Thyroid gland (tissue), 4 donors: ENCODE measurements around the gene TMEM212. TPM values are rescaled to one million over a fixed set of nuclear protein-coding genes. Genes with fewer than 3 reads are reported as not detected.
"Not testable (repeated sequence)": the region's sequence is repeated elsewhere in the genome, so short reads cannot be mapped to it uniquely, and the experiment has no call there.

Experiments
- DNase-seq, 2 donors: peaks; one replicate each; pipeline ENCODE4 v3.0.0-alpha.2; 2019
- H3K27ac ChIP-seq, 3 donors: fragments of 200-600 bp; sonication (generic); 1 replicate in 2 of 3; 2 replicates in 1 of 3; pipeline ENCODE4 v1.5.1; 2016 to 2019; ENCODE audit warnings: mild to moderate bottlenecking in 1 of 3, moderate library complexity in 1 of 3
- H3K27me3 ChIP-seq: fragments of 200-600 bp; sonication (generic); one replicate; pipeline ENCODE4 v1.5.1; 2019
- H3K36me3 ChIP-seq, 2 donors: fragments of 200-600 bp; sonication (generic); one replicate each; pipeline ENCODE4 v1.5.1; 2016 to 2019
- H3K4me1 ChIP-seq, 2 donors: fragments of 200-600 bp; sonication (generic); one replicate each; pipeline ENCODE4 v1.5.1; 2017 to 2019
- H3K4me3 ChIP-seq, 3 donors: fragments of 200-600 bp; sonication (generic); replicated peaks in 1 of 3; 1 replicate in 2 of 3; 2 replicates in 1 of 3; pipeline ENCODE4 v1.5.1; 2016; ENCODE audit warnings: mild to moderate bottlenecking in 1 of 3
- H3K9me3 ChIP-seq: fragments of 200-600 bp; sonication (generic); one replicate; pipeline ENCODE4 v1.5.1; 2017
- POLR2A ChIP-seq, 2 donors: fragments of 450-650 bp; IDR thresholded peaks; one replicate each; pipeline ENCODE4 v1.6.1; 2017; ENCODE audit warnings: antibody characterized with exemption in 2 of 2, mild to moderate bottlenecking in 2 of 2, moderate library complexity in 1 of 2
- WGBS, 2 donors: methylation state at CpG; one replicate each; pipeline ENCODE4 v1.1.5; 2017; 5-methylcytosine and 5-hydroxymethylcytosine counted together
- intact Hi-C: fragments of 100-400 bp; cut with DNase I; formaldehyde crosslinking; loops from one replicate; pipeline ENCODE4 v1.15.1; 2023
- total RNA-seq, 4 donors: library from RNA; depleted of rRNA; stranded (reverse); fragments of >200 nt; gene quantifications; one replicate each; pipeline ENCODE4 v1.2.3, GENCODE V29; 2016
- TF ChIP-seq, protein P1 (sequence below), 6 experiments: fragments of 200-600 bp in 3 of 6; fragments of 450-650 bp in 3 of 6; sonication (generic) in 3 of 6; IDR thresholded peaks; one replicate each; pipeline ENCODE4 v1.5.1; 2016 to 2019; ENCODE audit warnings: antibody characterized with exemption in 6 of 6, mild to moderate bottlenecking in 2 of 6, inconsistent platforms in 1 of 6, moderate library complexity in 1 of 6

The TMEM212 gene
- total RNA-seq, 4 donors from 2014 or later = not detected

- DNase-seq = no peak
- TF ChIP-seq, protein P1, sequence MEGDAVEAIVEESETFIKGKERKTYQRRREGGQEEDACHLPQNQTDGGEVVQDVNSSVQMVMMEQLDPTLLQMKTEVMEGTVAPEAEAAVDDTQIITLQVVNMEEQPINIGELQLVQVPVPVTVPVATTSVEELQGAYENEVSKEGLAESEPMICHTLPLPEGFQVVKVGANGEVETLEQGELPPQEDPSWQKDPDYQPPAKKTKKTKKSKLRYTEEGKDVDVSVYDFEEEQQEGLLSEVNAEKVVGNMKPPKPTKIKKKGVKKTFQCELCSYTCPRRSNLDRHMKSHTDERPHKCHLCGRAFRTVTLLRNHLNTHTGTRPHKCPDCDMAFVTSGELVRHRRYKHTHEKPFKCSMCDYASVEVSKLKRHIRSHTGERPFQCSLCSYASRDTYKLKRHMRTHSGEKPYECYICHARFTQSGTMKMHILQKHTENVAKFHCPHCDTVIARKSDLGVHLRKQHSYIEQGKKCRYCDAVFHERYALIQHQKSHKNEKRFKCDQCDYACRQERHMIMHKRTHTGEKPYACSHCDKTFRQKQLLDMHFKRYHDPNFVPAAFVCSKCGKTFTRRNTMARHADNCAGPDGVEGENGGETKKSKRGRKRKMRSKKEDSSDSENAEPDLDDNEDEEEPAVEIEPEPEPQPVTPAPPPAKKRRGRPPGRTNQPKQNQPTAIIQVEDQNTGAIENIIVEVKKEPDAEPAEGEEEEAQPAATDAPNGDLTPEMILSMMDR (IDR thresholded peaks at IDR 0.05) = no peak
- no peak for TF ChIP-seq POLR2A (IDR thresholded peaks at IDR 0.05)
- Histone ChIP-seq H3K36me3 (no peaks in the 10 kb centered on the region), H3K9me3 (no peaks in the 10 kb centered on the region), H3K4me3 (no peak overlapping the region), H3K27me3 (no peaks in the 10 kb centered on the region), H3K27ac (no peak overlapping the region), H3K4me1 (peaks cover 0 to 4% of the 10 kb centered on the region in 2 donors)
- WGBS, 2 donors = 95 to 96% methylated on average over 2 of the region's 2 CpGs
- intact Hi-C loops = no loop called here
Measured at GRCh38 chr3:171812811-171813210, 30.3 kb upstream of the TMEM212 start.

DNA sequence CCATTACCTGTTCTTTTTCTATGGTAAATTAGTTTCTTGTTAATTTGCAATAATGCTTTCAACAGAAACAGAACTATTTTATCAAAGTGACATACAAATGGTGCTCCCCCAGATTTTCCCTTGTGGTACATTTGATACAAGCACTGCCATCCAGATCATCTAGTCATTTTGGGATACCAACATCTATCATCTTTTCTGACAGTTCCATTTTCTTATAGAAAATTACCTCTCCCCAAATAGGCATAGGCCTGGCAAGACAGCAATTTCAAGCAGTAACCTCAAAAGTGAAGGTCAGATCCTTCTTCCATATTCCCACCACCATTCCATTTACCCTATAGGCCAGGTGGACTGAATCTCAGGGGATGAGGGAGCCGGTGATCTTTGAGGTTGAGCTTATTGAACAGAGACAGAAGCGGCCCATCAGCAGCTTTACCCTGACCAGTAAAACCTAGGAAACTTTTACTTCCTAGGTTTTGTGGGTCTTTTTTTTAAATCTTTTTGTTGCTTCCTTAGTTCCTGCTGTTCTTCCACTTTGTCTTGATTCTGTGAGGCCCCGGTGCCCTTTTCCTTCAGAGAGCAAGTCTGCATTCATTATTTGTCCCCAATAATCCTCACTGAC lies 29.8 kb upstream of the TMEM212 start:
- peak overlapping the region in 1 of 3 donors; percentile 11 for H3K27ac ChIP-seq
- no peaks in the 10 kb centered on the region for H3K9me3 ChIP-seq
- no peak overlapping the region for H3K4me3 ChIP-seq
- intact Hi-C loops = no loop called here
- no peak for DNase-seq
- H3K36me3 ChIP-seq = no peaks in the 10 kb centered on the region
- WGBS, 2 donors = 91 to 97% methylated on average over 3 of the region's 3 CpGs
- H3K27me3 ChIP-seq = no peaks in the 10 kb centered on the region
- H3K4me1 ChIP-seq = peaks cover 0 to 4% of the 10 kb centered on the region in 2 donors
- TF ChIP-seq POLR2A (IDR thresholded peaks at IDR 0.05) = no peak
- TF ChIP-seq, protein P1 (IDR thresholded peaks at IDR 0.05) = no peak

GRCh38 chr3:171813897-171814460 lies 29.2 kb upstream of the TMEM212 start:
- H3K4me1 ChIP-seq = peaks cover 0 to 4% of the 10 kb centered on the region in 2 donors
- H3K27ac ChIP-seq = peak overlapping the region in 1 of 3 donors; percentile 11
- no peak for DNase-seq
- no peak overlapping the region for H3K4me3 ChIP-seq
- no peaks in the 10 kb centered on the region for H3K9me3 ChIP-seq
- intact Hi-C loops = no loop called here
- H3K27me3 ChIP-seq = no peaks in the 10 kb centered on the region
- 68 to 70% methylated on average over 4 of the region's 4 CpGs for WGBS, 2 donors
- H3K36me3 ChIP-seq = no peaks in the 10 kb centered on the region
- no peak for TF ChIP-seq POLR2A (IDR thresholded peaks at IDR 0.05)
- TF ChIP-seq, protein P1 (IDR thresholded peaks at IDR 0.05) = no peak

GRCh38 chr3:171814662-171815061 lies 28.5 kb upstream of the TMEM212 start:
- H3K27me3 ChIP-seq, intact Hi-C loops, H3K9me3 ChIP-seq, H3K4me1 ChIP-seq, H3K36me3 ChIP-seq, H3K4me3 ChIP-seq, H3K27ac ChIP-seq, DNase-seq: not testable (repeated sequence)
- 100% methylated on average over 6 of the region's 6 CpGs for WGBS, 2 donors

- H3K9me3 ChIP-seq = no peaks in the 10 kb centered on the region
- intact Hi-C loops = no loop called here
- H3K4me1 ChIP-seq = no peaks in the 10 kb centered on the region
- no peak overlapping the region for H3K4me3 ChIP-seq
- WGBS, 2 donors = 64 to 65% methylated on average over 2 of the region's 2 CpGs
- no peaks in the 10 kb centered on the region for H3K36me3 ChIP-seq
- TF ChIP-seq POLR2A (IDR thresholded peaks at IDR 0.05) = no peak
- TF ChIP-seq, protein P1 (IDR thresholded peaks at IDR 0.05) = no peak
- H3K27ac ChIP-seq = no peak overlapping the region
- no peaks in the 10 kb centered on the region for H3K27me3 ChIP-seq
- no peak for DNase-seq
Measured at GRCh38 chr3:171815973-171816595, 27.1 kb upstream of the TMEM212 start.
